K562 (cell line): Measurements from ENCODE around the gene STX18. TPM values are rescaled to one million over a fixed set of nuclear protein-coding genes. Genes with fewer than 3 reads are reported as not detected.

Source experiments
- ATAC-seq: fragments of 200-7000 bp; cut with Tn5 transposase; 3 replicates; pipeline ENCODE4 v1.9.1; 2020; ENCODE audit warnings: moderate library complexity
- BruUV-seq: library from RNA; stranded (reverse); fragments of 400-500 nt; replicated peaks from 2 replicates; lab custom pipeline; 2021; lab: Mats Ljungman, UMichigan
- CTCF ChIA-PET: fragments of 300-600 bp; formaldehyde crosslinking; extraction: SDS; loops from one replicate; lab custom pipeline; 2021; ENCODE audit warnings: low intra/inter-chr PET ratio; lab: Yijun Ruan, JAX
- POLR2A ChIA-PET: fragments of 300-600, 350-650 bp; sonication (Branson Sonifier 250); formaldehyde crosslinking; extraction: SDS; loops from one replicate; lab custom pipeline; 2021; ENCODE audit warnings: antibody characterized with exemption, inconsistent platforms; lab: Yijun Ruan, JAX
- DNase-seq, 4 experiments: peaks; one replicate each; pipeline versions ENCODE4 v3.0.0 to v3.0.0-alpha.2; 2011 to 2018; ENCODE audit warnings: low spot score in 3 of 4, mixed read lengths in 3 of 4; ENCODE audit errors: extremely low read depth in 1 of 4
- FAIRE-seq: peaks from 2 replicates; lab custom pipeline; 2011; peaks lifted over from hg19 to GRCh38; lab: Jason Lieb, UNC
- H2AFZ ChIP-seq: 2 replicates; pipeline ENCODE4 v1.6.0; 2011; ENCODE audit warnings: low read depth, low read length, control low read depth, inconsistent platforms
- H3K27ac ChIP-seq: fragments of 200-600 bp; 3 replicates; pipeline ENCODE4 v1.8.0; 2011; ENCODE audit warnings: low read depth, mild to moderate bottlenecking, control low read depth, inconsistent platforms, low read length, moderate library complexity, mixed read lengths; ENCODE audit errors: extremely low read depth
- H3K27me3 ChIP-seq, 2 experiments: fragments of 300-600 bp in 1 of 2; 2 replicates in 1 of 2; 3 replicates in 1 of 2; pipeline versions ENCODE4 v1.6.0 to v1.8.0; 2011; ENCODE audit warnings: inconsistent platforms in 2 of 2, low read length in 2 of 2, mild to moderate bottlenecking in 1 of 2, mixed read lengths in 1 of 2, moderate library complexity in 1 of 2; ENCODE audit not compliant: control insufficient read depth in 2 of 2, insufficient read depth in 2 of 2
- H3K36me3 ChIP-seq: fragments of 300-600 bp; 3 replicates; pipeline ENCODE4 v1.8.0; 2011; ENCODE audit warnings: mild to moderate bottlenecking, low read length, inconsistent platforms; ENCODE audit not compliant: control insufficient read depth, insufficient read depth
- H3K4me1 ChIP-seq, 2 experiments: fragments of 200-600 bp in 1 of 2; replicated peaks in 1 of 2; 2 replicates in 1 of 2; 3 replicates in 1 of 2; pipeline versions ENCODE4 v1.5.1 to v1.8.0; 2011; ENCODE audit warnings: inconsistent platforms in 2 of 2, low read length in 2 of 2, mild to moderate bottlenecking in 1 of 2, mixed read lengths in 1 of 2, moderate library complexity in 1 of 2; ENCODE audit not compliant: control insufficient read depth in 2 of 2, insufficient read depth in 2 of 2
- H3K4me2 ChIP-seq: 2 replicates; pipeline ENCODE4 v1.6.1; 2011; ENCODE audit warnings: low read length, control low read depth, inconsistent platforms, mixed read lengths; ENCODE audit not compliant: insufficient read depth
- H3K4me3 ChIP-seq: fragments of 200-600 bp; sonication (generic), shearing (Covaris generic); 2 replicates; pipeline ENCODE4 v1.5.1; 2016; ENCODE audit warnings: control low read depth, inconsistent platforms
- H3K79me2 ChIP-seq: fragments of 200-600 bp; 3 replicates; pipeline ENCODE4 v1.8.0; 2011; ENCODE audit warnings: low read length, inconsistent platforms; ENCODE audit not compliant: control insufficient read depth, insufficient read depth
- H3K9ac ChIP-seq, 2 experiments: 2 replicates each; pipeline versions ENCODE4 v1.6.0 to v1.6.1; 2011; ENCODE audit warnings: low read depth in 2 of 2, low read length in 2 of 2, control low read depth in 1 of 2, inconsistent platforms in 1 of 2, mild to moderate bottlenecking in 1 of 2, mixed read lengths in 1 of 2; ENCODE audit not compliant: insufficient read depth in 1 of 2
- H3K9me1 ChIP-seq: one replicate; pipeline ENCODE4 v1.6.0; 2011; ENCODE audit warnings: inconsistent platforms, mild to moderate bottlenecking, low read length, moderate library complexity; ENCODE audit not compliant: control insufficient read depth, insufficient read depth
- H3K9me3 ChIP-seq: replicated peaks from 2 replicates; pipeline ENCODE4 v1.5.1; 2011; ENCODE audit warnings: low read depth, low read length, inconsistent platforms; ENCODE audit not compliant: control insufficient read depth, insufficient read depth
- H4K20me1 ChIP-seq: replicated peaks from 2 replicates; pipeline ENCODE4 v1.6.1; 2011; ENCODE audit warnings: low read length, inconsistent platforms, mixed read lengths; ENCODE audit not compliant: control insufficient read depth, insufficient read depth
- BACH1 ChIP-seq: fragments of 200-800 bp; sonication (Bioruptor generic); IDR thresholded peaks from 2 replicates; pipeline ENCODE4 v1.6.1; 2016; ENCODE audit warnings: missing genetic modification characterization, missing compliant biosample characterization
- CREB1 ChIP-seq, 2 experiments: sonication (generic) in 1 of 2; formaldehyde crosslinking in 1 of 2; IDR thresholded peaks; 2 replicates each; pipeline versions ENCODE4 v1.6.1 to v1.8.0; 2012 to 2022; ENCODE audit warnings: inconsistent platforms in 1 of 2, mild to moderate bottlenecking in 1 of 2, missing genetic modification reagents in 1 of 2, moderate library complexity in 1 of 2
- CTBP1 ChIP-seq: fragments of 450-650 bp; IDR thresholded peaks from 2 replicates; pipeline ENCODE4 v1.6.1; 2016; ENCODE audit warnings: borderline replicate concordance
- FOXJ2 ChIP-seq: fragments of 200-800 bp; sonication (Bioruptor generic); IDR thresholded peaks from 2 replicates; pipeline ENCODE4 v1.6.1; 2016; ENCODE audit warnings: missing genetic modification characterization, missing compliant biosample characterization
- GABPA ChIP-seq: fragments of 200-800 bp; sonication (Bioruptor generic); conservative IDR thresholded peaks from 2 replicates; pipeline ENCODE4 v1.6.1; 2016; ENCODE audit warnings: low read depth, missing genetic modification characterization, missing compliant biosample characterization
- HCFC1 ChIP-seq: IDR thresholded peaks from 2 replicates; pipeline ENCODE4 v1.6.1; 2012; ENCODE audit warnings: low read depth, low read length, improper control_type of control experiment
- JUNB ChIP-seq: fragments of 450-650 bp; formaldehyde crosslinking; conservative IDR thresholded peaks from 2 replicates; pipeline ENCODE4 v1.4.0; 2020; ENCODE audit warnings: mild to moderate bottlenecking
- KLF10 ChIP-seq: fragments of 250-450 bp; sonication (Bioruptor Pico); IDR thresholded peaks from 2 replicates; pipeline ENCODE4 v1.6.1; 2021; ENCODE audit warnings: matching md5 sums
- LCOR ChIP-seq: sonication (generic); formaldehyde crosslinking; IDR thresholded peaks from 2 replicates; pipeline ENCODE4 v1.8.0; 2022; ENCODE audit warnings: mild to moderate bottlenecking, missing genetic modification reagents
- OTX1 ChIP-seq: fragments of 450-650 bp; formaldehyde crosslinking; IDR thresholded peaks from 2 replicates; pipeline ENCODE4 v1.4.0; 2022; ENCODE audit warnings: mild to moderate bottlenecking
- TAF15 ChIP-seq: fragments of 200-400 bp; formaldehyde crosslinking; IDR thresholded peaks from 2 replicates; pipeline ENCODE4 v1.6.1; 2017; ENCODE audit warnings: mild to moderate bottlenecking, low read depth, low read length, moderate library complexity
- TAF7 ChIP-seq: fragments of 450-650 bp; IDR thresholded peaks from 2 replicates; pipeline ENCODE4 v1.6.1; 2016; ENCODE audit warnings: missing genetic modification characterization, missing compliant biosample characterization
- TGIF2 ChIP-seq: sonication (generic); formaldehyde crosslinking; IDR thresholded peaks from 2 replicates; pipeline ENCODE4 v1.8.1; 2022; ENCODE audit warnings: mild to moderate bottlenecking, missing genetic modification reagents, moderate library complexity
- TSC22D4 ChIP-seq: fragments of 450-650 bp; IDR thresholded peaks from 2 replicates; pipeline ENCODE4 v1.6.1; 2016; ENCODE audit warnings: missing genetic modification characterization, missing biosample characterization, control low read depth
- ZNF263 ChIP-seq: sonication (generic); formaldehyde crosslinking; IDR thresholded peaks from 2 replicates; pipeline ENCODE4 v1.8.0; 2022; ENCODE audit warnings: mild to moderate bottlenecking, missing genetic modification reagents, borderline replicate concordance
- ZNF274 ChIP-seq: IDR thresholded peaks from 2 replicates; pipeline ENCODE4 v1.6.1; 2011; ENCODE audit warnings: low read depth, mild to moderate bottlenecking, low read length, moderate library complexity, borderline replicate concordance
- ZNF316 ChIP-seq: fragments of 450-650 bp; IDR thresholded peaks from 2 replicates; pipeline ENCODE4 v1.6.1; 2016
- ZNF586 ChIP-seq: fragments of 450-650 bp; formaldehyde crosslinking; conservative IDR thresholded peaks from 2 replicates; pipeline ENCODE4 v1.4.0; 2020; ENCODE audit warnings: mild to moderate bottlenecking, moderate library complexity
- WGBS: fragments of 100-300 bp; shearing (Covaris generic); methylation state at CpG from one replicate; pipeline ENCODE4 v1.1.6; 2016; ENCODE audit warnings: low coverage, mixed read lengths; ENCODE audit not compliant: insufficient coverage; ENCODE audit errors: missing lambda C conversion rate; 5-methylcytosine and 5-hydroxymethylcytosine counted together
- in situ Hi-C: fragments of 300-500 bp; cut with MboI; formaldehyde crosslinking; loops from 4 replicates; pipeline ENCODE4 v1.15.0; 2018; ENCODE audit warnings: inconsistent platforms, mixed read lengths
- intact Hi-C: fragments of 100-400 bp; cut with micrococcal nuclease; formaldehyde crosslinking; loops from 2 replicates; pipeline ENCODE4 v1.14.2; 2022
- polyA plus RNA-seq, 8 experiments: library from polyadenylated mRNA; depleted of rRNA in 4 of 8; stranded (reverse) in 5 of 8; unstranded in 3 of 8; fragments of >200 nt; fragmentation: Nextera tagmentation in 2 of 8; fragmentation: Illumina TruSeq in 1 of 8; extraction: Ambion mirVana in 2 of 8; extraction: Trizol in 1 of 8; gene quantifications; 2 replicates each; pipeline versions ENCODE4 v1.2.1 to v1.2.3, GENCODE V29; 2011 to 2014; ENCODE audit warnings: inconsistent platforms in 1 of 8, missing spikeins in 1 of 8
- total RNA-seq, 7 experiments: library from RNA; depleted of rRNA in 6 of 7; stranded (reverse); fragments of >200 nt in 6 of 7; fragmentation: Illumina TruSeq in 2 of 7; extraction: Trizol in 2 of 7; gene quantifications; 2 replicates each; pipeline versions ENCODE4 v1.2.1 to v1.2.3, GENCODE V29; 2011 to 2021; ENCODE audit warnings: low replicate concordance in 1 of 7
- TF ChIP-seq, protein P1 (sequence below): IDR thresholded peaks from 3 replicates; pipeline ENCODE4 v1.6.1; 2011; ENCODE audit warnings: borderline replicate concordance, mild to moderate bottlenecking, moderate library complexity; ENCODE audit not compliant: insufficient read length; ENCODE audit errors: extremely low read depth
- TF ChIP-seq, protein P2 (sequence below): fragments of 250-450 bp; sonication (Bioruptor Pico); IDR thresholded peaks from 2 replicates; pipeline ENCODE4 v1.4.0; 2020; ENCODE audit warnings: borderline replicate concordance

The STX18 gene
- total and polyA plus RNA-seq, 9 of the 15 experiments (the other 6 are each of a cell fraction or from before 2014, with no cell fraction given) = 6.2 to 41.7 (median 22.7) TPM

DNA sequence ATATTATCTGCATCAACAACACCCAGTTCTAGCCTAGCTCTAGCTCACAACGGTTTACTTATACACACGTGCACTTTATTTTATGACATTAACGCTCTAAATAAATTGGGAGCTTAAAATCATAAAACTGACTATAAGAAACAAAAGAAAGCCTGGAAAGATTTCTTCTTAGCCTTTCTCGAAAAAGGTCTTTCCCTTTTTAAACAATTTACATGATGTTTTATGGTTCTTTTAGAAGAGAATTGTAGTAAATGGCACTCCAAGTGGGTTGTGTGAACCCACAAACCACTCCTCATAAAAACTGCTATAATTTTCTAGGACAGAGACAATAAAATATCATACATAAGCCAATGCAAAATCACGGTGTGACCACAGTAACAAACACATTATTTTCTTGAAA lies 23.1 kb downstream of the STX18 start:
- no peaks in the 10 kb centered on the region for H3K36me3 ChIP-seq
- intact Hi-C loops = no loop called here

DNA sequence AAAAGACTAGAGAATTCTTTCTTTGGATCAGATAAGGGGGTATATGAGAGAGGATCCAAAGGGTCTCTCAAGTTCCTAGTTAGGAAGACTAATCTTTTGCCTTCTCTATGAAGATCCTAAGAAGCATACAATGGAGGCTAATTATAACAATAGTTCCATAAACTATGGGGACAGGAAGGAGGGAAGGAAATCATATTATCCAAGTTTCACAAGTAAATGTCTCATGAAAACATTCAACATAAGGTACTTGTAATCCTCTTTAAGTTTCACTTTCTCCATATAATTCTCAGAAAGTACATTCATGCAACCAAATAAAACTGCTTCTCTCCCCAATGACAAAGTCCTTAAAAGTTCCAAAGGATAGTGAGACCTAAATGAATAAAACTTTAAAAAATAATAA lies 27.1 kb downstream of the STX18 start:
- DNase-seq = no peak
- Histone ChIP-seq H3K79me2 (peaks cover 11% of the 10 kb centered on the region; the same call in 2 of the 3 replicates), H4K20me1 (0 out of 2 replicates have a peak, but pooled peaks cover 2% of the 10 kb centered on the region), H3K9ac (no peak overlapping the region), H3K36me3 (no peaks in the 10 kb centered on the region), H3K27me3 (no peaks in the 10 kb centered on the region), H3K4me1 (no peaks in the 10 kb centered on the region), H3K9me1 (no peaks in the 10 kb centered on the region), H3K27ac (no peak overlapping the region), H3K9me3 (no peaks in the 10 kb centered on the region), H3K4me2 (no peak overlapping the region), H2AFZ (no peak overlapping the region), H3K4me3 (no peak overlapping the region)
- intact Hi-C loops = no loop called here
- no TSS peak for BruUV-seq
- CTCF ChIA-PET = no interaction called here
- no peak for ATAC-seq
- in situ Hi-C loops = no loop called here
- FAIRE-seq = no peak
- POLR2A ChIA-PET = no interaction called here
- TF ChIP-seq ZNF263 (CRISPR knock-in tag) (no peak), OTX1 (no peak), HCFC1 (no peak), LCOR (CRISPR knock-in tag) (no peak)
- TF ChIP-seq, protein P1, sequence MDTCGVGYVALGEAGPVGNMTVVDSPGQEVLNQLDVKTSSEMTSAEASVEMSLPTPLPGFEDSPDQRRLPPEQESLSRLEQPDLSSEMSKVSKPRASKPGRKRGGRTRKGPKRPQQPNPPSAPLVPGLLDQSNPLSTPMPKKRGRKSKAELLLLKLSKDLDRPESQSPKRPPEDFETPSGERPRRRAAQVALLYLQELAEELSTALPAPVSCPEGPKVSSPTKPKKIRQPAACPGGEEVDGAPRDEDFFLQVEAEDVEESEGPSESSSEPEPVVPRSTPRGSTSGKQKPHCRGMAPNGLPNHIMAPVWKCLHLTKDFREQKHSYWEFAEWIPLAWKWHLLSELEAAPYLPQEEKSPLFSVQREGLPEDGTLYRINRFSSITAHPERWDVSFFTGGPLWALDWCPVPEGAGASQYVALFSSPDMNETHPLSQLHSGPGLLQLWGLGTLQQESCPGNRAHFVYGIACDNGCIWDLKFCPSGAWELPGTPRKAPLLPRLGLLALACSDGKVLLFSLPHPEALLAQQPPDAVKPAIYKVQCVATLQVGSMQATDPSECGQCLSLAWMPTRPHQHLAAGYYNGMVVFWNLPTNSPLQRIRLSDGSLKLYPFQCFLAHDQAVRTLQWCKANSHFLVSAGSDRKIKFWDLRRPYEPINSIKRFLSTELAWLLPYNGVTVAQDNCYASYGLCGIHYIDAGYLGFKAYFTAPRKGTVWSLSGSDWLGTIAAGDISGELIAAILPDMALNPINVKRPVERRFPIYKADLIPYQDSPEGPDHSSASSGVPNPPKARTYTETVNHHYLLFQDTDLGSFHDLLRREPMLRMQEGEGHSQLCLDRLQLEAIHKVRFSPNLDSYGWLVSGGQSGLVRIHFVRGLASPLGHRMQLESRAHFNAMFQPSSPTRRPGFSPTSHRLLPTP = no peak
- TF ChIP-seq, protein P2, sequence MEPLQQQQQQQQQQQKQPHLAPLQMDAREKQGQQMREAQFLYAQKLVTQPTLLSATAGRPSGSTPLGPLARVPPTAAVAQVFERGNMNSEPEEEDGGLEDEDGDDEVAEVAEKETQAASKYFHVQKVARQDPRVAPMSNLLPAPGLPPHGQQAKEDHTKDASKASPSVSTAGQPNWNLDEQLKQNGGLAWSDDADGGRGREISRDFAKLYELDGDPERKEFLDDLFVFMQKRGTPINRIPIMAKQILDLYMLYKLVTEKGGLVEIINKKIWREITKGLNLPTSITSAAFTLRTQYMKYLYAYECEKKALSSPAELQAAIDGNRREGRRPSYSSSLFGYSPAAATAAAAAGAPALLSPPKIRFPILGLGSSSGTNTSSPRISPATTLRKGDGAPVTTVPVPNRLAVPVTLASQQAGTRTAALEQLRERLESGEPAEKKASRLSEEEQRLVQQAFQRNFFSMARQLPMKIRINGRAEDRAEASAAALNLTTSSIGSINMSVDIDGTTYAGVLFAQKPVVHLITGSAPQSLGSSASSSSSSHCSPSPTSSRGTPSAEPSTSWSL = no peak

More for the DNA sequence above, 23.1 kb downstream of the STX18 start:
- Histone ChIP-seq H3K9ac (no peak overlapping the region), H3K27ac (no peak overlapping the region), H2AFZ (no peak overlapping the region), H3K27me3 (no peaks in the 10 kb centered on the region), H3K9me1 (no peaks in the 10 kb centered on the region), H3K79me2 (peaks cover 11% of the 10 kb centered on the region; the same call in 2 of the 3 replicates), H3K4me1 (no peaks in the 10 kb centered on the region), H3K4me3 (no peak overlapping the region), H3K9me3 (no peaks in the 10 kb centered on the region), H4K20me1 (no peaks in the 10 kb centered on the region; the same call in 1 of the 2 replicates), H3K4me2 (no peak overlapping the region)
- in situ Hi-C loops = no loop called here
- POLR2A ChIA-PET = interaction anchor here (1.8 kb wide), 1 partner anchor 11 kb away, joined by 5 read pairs; no protein-coding TSS in a partner anchor
- FAIRE-seq = no peak
- 46% methylated on average over 5 of the region's 5 CpGs for WGBS
- no peak for DNase-seq
- BruUV-seq = no TSS peak
- TF ChIP-seq TSC22D4 (tag) = no peak
- TF ChIP-seq CTBP1 = no peak
- no peak for TF ChIP-seq TAF15
- TF ChIP-seq ZNF274 = no peak
- no peak for TF ChIP-seq JUNB
- TF ChIP-seq KLF10 (CRISPR knock-in tag) = no peak
- TF ChIP-seq CREB1 (IDR thresholded peaks at IDR 0.05) = no peak
- TF ChIP-seq CREB1 (CRISPR knock-in tag; IDR thresholded peaks at IDR 0.05) = no peak
- no peak for TF ChIP-seq TGIF2 (CRISPR knock-in tag)
- no peak for TF ChIP-seq HCFC1
- no peak for TF ChIP-seq ZNF586
- TF ChIP-seq ZNF316 = no peak
- TF ChIP-seq FOXJ2 (tag) = no peak
- TF ChIP-seq BACH1 (tag) = no peak
- no peak for TF ChIP-seq TAF7 (tag)
- TF ChIP-seq GABPA (tag) = no peak
- no peak for ATAC-seq
- CTCF ChIA-PET = no interaction called here
